ENCODE measurements around the gene EVA1B.

Gene EVA1B

DNA sequence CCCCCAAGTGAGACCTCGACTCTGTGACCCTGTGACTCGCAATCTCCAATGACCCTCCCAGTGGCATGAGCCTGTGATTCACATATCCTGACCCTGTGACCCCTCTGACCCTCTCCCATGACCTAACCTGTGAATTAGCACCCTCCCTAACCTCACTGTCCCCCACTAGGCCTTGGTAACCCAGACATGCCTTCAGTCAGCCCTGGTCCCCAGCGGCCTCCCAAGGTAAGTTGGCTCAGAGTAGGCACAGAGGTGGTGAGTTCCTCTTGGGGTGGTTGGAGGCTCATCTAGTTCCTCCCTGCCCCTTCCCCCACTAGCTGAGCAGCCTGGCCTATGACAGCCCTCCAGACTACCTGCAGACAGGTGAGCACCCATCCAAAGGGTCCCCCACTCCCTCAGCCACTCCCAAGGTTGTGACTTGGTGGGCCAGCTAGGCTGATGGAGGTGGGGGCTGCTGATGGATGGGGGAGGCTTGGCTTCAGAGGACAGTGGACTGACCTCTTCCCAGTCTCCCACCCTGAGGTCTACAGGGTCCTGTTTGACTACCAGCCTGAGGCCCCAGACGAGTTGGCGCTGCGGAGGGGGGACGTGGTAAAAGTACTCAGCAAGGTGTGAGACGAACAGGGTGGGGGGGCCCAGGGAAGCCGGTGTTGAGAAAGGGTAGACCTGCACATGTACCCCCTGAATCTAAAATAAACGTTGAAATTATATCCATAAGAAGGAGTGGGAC, 15.7 kb downstream of the EVA1B start:
- DNase-seq = no peak

DNA sequence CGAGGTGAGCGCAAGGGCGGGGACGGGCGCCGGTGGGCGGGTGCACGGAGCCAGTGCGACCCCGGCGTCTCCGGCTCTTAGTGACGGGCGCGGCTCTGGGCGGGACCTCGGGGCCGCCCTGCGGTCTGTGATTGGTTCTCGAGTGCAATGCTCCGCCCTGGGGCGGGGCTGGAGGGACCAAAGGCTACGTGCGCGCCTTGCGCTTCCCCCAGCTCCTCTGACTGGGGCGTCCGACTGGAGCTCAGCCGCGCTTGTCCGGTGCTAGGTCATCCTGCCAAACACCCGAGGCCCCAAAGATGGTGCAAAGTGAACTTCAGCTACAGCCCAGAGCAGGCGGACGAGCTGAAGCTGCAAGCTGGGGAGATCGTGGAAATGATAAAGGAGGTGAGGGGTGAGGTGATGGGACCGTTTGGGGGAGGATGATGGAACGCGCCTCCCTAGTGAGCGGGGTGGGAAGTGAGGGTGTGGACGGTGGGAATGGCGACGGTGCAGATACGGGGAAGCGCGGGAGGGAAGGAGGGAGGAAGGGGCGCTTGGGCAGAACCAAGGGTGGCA, 16.5 kb downstream of the EVA1B start:
- peak; percentile 93 for DNase-seq

DNA sequence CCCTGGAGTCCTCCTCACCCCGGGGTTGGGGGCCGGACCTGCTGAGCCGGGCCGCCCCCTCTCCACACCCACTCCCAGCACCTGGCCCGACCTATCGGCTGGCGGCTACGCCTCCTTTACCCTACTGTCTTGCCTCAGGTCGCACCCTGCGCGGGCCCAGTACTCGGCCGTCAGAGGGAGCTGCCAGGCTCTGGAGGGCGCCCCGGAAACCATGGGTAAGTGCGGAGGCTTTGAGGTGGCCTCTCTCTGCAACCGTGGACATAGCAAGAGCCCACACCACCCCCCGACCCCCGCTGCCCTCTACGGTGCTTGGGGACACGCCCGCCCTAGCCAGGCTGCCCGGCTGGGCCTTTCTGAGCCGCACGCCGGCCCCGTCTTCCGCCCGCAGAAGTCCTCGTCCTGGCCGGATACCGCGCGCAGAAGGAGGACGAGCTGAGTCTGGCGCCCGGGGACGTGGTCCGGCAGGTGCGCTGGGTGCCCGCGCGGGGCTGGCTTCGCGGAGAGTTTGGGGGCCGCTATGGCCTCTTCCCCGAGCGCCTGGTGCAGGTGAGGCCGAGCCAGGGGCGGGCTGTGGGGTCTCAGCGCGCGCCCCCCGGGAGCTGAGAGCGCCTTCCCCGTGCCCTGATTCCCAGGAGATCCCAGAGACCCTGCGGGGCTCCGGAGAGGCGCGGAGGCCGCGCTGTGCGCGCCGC, 17.1 kb downstream of the EVA1B start, which contains the start of gene SH3D21:
Gene SH3D21, plus strand, starts transcription at position 159 of the 692 bp plus-strand sequence. Its CDS starts 53 bp downstream, at position 212.
- peak; percentile 33 for DNase-seq

DNA sequence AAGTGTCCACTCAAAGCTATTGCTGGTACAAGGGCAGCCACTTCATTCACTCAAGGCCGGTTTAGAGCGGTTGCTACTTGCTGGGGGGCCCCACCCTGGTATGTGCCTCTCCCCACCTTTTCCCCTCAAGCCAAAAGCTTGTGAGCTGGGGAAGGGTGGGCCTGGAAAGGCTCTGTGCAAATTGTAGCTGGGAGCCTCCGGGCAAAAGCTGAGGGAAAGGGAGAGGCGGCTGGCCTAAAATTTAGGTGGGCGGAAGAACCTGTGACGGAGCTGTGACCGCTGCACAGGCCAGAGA, 17.6 kb downstream of the EVA1B start:
- DNase-seq = no peak

DNA sequence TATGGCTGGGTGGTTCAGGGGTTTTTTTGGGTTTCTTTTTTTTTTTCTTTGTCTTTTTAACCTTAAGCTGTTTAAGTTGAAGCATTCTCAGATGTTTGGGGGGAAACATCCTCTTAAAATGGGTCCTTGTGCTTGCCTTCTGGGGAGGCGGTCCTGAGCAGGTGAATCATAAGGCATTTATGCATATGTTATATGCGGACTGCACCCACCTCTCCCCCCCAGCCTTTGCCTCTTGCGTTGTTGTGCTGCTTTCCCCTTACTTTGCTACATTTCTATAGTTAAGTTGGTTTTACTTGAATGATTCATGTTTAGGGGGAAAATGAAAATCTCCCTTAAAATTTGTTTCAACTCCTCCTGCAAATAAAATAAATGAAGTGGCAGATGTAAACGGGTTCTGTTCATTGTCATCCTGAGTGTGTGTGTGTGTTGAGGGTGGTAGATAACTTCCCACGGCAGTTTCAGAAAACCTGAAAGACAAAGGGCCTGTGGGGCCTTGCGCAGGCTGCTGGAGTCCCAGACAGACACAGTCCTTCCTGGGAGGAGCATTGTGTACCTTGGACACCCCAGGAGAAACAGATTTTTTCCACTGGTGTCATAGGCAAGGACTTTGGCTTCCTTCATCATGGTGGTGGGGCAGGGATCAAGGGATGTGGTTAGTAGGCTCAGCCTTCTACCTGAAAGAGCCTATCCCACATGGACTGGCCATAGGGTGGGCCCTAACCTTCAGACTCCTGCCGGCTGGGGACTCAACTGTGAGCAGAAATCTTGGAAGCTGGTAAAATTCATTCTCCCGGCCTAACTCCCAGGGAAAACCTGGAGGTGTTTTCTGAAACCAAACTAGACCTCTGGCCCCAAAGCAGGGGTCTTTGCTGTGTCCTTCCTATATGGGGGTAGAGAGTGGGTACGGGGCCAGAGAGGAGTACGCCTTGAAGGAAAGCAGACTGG, 18.2 kb downstream of the EVA1B start:
- DNase-seq = no peak

DNA sequence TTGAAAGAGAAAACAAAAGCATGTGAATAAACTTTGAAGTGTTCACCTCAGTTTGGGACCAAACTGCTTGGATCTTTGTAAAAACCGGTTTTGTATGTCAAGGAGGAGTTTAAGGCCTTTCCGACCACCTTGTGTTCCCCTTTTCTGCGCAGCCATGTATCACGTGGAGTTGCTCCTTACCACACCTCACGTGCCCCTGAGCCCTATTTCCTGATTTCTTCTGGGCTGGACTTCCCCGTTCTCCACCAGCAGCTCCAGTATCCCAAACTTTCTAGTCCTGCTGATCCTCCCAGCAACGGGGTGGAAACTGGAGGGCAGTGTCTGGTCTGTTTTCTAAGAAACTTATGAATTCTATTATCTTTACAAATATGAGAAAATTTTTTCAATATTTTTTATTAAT, 18.9 kb downstream of the EVA1B start:
- no peak for DNase-seq

DNA sequence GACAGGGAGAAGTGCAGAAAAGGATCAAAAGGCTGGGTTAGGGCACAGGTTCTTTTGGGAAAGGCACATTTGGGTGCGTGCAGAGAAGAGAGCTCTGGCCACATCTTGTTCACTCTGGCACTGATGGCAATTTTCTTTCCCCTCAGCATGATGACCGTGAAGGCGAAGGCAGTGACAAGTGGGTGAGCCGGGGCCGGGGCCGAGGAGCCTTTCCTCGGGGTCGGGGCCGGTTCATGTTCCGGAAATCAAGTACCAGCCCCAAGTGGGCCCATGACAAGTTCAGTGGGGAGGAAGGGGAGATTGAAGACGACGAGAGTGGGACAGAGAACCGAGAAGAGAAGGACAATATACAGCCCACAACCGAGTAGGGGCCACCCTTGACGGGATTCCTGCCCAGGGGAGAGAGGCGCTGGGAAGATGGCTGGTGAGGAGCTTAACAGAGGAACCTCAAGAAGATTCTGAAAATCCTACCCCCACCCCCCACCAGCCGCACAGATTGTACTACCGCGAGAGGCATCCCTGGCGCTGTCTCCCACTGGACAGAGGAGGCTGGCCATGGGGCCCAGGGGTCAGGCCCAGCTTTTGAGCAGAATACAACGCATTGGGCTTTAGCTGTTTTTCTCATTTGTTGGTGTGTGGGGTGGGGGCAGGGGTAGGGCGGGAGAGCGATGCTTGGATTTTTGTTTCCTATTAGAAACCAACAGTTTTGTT, 19.6 kb downstream of the EVA1B start:
- no peak for DNase-seq

DNA sequence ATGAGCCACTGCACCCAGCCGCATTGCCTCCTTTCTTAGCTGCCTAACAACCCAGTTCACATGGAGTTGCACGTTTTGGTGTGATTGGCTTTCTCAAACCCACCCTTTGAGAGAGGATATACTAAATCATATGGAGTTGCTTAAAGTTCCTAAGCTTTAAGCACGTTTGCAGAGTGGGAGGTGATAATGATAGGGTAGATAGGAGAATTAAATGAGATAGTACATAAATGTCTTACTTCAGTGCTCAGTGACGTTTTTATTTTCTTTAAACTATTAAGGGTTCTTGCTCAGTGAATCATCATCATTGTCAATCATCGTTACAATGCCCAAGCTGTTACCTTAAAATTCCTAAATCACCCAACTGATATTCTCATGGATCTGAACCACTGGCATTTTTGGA, 20.2 kb downstream of the EVA1B start:
- no peak for DNase-seq

DNA sequence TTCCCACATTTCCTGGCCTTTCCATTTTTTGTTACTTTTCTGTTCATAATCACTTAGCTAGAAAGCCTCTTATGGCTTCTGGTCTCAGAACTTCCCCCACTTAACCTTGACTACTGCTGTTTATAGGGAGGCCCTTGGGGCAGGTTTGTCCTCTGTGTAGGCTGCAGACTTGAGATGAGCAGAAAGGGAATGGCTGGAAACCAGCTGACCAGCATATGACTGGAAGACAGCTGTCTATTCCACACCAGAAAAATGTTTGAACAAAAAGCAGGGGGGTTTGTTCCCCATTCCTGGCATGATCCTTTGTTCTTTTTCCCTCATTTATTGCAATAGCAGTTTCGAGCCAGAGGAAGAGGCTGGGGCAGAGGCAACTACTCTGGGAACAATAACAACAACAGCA, 22.2 kb downstream of the EVA1B start:
- DNase-seq = no peak

DNA sequence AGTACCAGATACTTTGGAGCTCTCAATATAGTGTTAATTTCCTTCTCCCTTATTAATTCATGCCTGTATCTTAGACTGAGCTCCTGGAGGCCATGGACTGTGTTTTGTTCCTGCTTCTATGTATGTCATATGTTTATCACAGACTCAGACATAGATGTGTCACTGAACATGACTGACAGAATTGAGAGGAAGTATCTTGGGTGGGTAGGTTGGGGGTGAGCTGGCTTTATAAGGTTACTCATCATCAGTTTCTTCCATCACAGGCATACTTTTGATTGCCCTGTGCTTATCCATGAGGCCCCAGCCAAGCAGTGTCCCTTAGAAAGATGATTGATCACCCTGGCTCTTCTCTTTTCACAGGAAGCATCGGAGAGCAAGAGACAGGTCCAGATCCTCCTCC, 22.9 kb downstream of the EVA1B start:
- DNase-seq = no peak

DNA sequence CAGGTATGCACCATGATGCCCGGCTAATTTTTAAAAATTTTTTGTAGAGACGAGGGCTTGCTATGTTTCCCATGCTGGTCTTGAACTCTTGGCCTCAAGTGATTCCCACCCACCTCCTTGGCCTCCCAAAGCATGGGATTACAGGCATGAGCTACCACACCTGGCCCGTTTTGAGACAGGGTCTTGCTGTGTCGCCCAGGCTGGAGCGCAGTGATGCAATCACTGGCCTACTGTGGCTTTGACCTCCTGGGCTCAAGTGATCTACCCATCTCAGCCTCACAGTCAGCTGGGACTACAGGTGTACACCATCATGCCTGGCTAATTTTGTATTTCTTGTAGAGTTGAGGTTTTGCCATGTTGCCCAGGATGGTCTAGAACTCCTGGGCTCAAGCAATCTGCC, 24.8 kb downstream of the EVA1B start:
- DNase-seq = no peak

DNA sequence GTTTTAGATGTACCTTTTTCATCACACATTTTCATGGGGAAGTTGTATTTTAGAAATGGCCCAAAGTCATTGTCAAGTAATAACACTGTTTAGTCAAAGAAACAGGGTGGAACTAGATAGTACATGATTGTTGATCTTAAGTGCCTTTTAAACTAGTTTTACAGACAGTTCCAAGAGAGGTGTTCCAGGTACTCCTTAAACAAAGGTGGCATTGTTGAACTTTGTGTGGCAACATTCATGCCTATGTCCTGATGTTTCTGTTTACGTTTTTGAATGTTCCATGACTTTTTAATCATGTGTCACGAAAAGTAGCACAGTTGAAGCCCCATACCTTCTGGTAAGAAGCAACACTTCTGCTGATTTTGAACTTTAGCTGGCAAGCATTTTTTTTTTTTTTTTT, 26.4 kb downstream of the EVA1B start:
- no peak for DNase-seq

DNA sequence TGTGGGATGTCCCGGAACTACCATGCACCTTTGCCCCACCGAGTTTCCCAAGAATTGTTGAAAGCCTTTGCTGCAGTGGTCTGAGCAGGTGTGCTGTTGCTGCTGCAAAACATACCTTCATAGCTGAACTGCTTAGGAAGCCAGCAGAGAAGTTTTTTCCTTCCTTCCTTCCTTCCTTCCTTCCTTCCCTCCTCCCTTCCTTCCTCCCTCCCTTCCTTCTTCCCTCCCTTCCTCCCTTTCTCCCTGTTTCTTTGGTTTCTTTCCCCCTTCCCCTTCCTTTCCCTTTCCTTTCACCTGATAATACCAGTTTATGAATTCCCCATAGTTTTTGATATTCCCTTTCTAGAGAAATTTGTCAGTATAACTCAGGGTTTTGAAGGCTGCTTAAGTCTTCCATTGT, 28.1 kb downstream of the EVA1B start:
- DNase-seq = no peak

DNA sequence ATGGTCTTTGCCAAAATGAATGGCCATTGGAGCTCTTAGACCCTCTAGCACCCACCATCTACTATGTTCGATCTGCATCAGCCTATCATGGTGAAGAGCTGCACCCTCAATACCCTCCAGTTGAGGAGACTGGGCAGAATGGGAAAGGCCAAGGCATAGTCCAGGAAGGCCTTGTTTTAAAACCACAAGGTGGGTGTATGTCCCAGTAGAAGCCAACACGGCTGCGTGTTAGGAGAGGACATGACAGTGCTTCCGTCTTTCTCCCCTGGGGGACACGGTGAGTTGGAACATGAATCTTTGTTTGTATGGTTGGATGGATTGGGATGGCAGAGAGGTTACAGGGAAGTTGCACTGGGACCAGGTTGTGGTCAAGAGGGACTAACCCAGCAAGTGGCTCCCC, 35.9 kb downstream of the EVA1B start:
- DNase-seq = no peak

DNA sequence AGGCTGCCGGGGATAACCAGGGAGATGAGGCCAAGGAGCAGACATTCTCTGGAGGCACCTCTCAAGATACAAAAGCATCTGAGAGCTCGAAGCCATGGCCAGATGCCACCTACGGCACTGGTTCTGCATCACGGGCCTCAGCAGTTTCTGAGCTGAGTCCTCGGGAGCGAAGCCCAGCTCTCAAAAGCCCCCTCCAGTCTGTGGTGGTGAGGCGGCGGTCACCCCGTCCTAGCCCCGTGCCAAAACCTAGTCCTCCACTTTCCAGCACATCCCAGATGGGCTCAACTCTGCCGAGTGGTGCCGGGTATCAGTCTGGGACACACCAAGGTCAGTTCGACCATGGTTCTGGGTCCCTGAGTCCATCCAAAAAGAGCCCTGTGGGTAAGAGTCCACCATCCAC, 36.6 kb downstream of the EVA1B start:
- no peak for DNase-seq

DNA sequence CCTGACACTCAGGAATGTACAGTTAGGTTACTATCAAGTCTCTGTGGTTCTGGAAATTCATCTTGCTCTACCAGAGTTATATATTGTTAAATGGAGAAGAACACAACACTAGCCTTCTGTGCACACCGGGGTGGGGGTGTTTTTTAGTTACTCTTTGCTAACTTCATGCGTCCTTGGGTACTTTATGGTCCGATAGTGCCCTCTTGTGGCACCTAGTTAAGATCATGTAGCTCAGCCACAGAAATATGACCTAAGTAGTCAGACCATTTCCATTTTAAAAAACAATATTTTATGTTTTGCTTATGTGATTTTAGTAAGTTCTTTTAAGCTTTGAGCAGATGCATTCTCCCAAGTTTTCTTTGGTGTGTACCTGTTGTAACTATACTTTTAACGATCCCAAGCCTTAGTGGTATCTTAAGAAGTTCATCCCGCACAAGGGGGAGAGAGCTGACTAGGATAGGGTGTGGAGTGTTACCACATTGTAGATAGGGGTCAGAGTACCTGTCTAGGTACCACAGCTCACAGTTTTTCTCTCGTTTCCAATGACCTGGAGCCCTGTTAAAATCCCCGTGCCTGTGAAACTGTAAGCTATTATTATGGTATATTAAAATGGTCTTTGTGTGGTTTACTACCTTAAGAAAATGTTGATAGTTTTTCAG, 37.9 kb downstream of the EVA1B start:
- peak; percentile 41 for DNase-seq

DNA sequence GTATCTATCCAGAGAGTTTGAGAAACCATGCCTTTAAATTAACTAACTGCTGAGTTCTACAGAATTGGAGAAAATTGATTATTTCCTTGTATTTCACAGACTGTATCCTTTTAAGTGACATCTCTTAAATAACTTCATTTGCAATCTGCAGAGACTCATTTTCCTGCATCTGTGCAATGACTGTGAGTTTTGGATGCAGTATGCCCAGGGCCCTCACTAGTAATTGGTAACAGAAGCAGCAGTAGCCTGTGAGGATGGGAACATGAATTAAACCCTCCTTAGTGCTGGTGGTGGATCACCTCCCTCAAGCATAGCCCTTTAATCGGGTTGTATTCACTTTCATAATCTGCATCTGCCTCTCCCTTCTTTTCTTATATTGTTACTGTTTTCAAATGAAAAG, 38.9 kb downstream of the EVA1B start:
- no peak for DNase-seq

DNA sequence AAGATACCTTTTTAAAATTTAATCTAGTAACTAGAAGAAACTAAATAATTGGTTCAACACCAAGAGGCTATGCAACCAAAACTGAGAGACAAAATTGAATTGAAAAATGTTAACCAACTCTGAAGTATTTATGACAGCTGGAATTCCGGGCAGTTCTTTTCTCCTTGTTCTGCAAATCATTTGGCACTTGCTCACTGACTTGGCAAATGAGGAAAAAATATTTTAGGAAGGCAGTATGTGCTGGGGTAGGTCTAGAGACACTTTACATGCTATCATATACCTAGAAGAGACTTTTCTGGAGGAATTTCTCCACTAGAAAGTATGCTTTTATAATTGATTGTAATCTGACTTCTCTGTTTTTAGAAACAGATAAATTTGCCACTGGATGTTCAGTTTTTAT, 39.4 kb downstream of the EVA1B start:
- no peak for DNase-seq

DNA sequence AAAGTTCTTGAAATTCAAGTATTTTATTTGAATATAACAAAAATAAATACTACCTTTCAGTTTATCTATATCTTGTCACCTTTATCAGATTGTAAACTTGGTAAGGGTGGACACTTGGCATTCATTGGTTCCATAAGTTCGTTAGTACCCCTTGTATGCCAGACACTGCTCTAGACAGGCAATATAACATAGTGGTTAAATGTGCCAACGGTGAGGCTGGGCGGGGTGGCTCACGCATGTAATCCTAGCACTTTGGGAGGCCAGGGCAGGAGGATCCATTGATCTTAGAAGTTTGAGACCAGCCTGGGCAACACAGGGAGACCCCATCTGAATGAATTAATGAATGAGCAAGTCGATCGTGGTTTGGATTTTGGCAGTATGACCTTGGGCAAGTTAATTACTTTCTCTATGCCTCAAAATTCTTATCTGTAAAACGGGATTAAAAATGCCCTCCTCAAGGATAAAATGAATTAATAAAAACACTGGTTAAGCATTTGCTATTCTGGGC, 43.6 kb downstream of the EVA1B start:
- DNase-seq = no peak

DNA sequence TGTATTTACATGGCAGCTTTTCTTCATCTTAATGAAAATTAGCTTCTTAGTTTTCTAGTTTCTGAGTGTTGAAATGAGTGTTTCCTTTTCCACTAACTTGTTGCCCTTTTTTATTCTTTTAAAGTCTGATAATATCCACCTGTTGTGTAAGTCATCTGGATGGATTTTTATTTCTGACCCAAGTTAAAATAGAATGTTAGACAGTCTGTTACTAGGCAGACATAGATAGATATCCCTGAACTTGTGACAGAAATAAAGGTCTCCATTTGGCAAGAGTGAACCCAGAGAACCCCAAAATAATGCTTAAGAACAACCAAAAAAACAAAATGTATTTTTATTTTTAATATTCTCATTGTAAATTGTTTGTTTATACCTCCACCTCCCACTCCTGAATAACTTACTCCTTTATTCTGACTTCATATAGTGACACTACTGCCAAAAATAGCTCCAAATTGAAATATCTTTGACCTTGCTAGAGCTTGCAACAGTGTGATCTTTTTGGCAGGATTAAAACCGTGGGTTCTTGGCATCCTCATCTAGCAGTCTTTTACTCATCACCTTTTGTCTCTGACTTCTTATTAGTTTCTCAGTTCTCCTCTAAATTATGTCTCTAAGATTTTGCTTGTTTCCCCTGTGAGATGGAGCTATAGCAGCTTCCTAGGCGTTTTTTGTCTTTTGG, 44.2 kb downstream of the EVA1B start:
- no peak for DNase-seq

DNA sequence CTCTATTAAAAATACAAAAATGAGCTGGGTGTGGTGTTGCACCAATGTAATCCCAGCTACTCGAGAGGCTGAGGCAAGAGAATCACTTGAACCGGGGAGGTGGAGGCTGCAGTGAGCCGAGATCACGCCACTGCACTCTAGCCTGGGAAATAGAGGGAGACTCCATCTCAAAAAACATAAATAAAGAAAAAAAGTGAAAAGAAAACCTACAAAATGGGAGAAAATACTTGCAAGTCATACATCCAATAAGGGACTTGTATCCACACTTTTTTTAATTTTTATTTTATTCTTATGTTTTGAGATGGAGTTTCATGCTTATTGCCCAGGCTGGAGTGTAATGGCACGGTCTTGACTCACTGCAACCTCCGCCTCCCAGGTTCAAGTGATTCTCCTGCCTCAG, 46.8 kb downstream of the EVA1B start:
- no peak for DNase-seq

Data from NCI-H1092 (cell line).